Transverse colon (tissue), 4 donors: ENCODE data around the gene SLC6A16. TPM values are rescaled to one million over a fixed set of nuclear protein-coding genes. Genes with fewer than 3 reads are reported as not detected.
"Not testable (repeated sequence)": the region's sequence is repeated elsewhere in the genome, so short reads cannot be mapped to it uniquely, and the experiment has no call there.

Source experiments
- DNase-seq: peaks from one replicate; pipeline ENCODE4 v3.0.0-alpha.2; 2019
- H3K27ac ChIP-seq, 4 donors: fragments of 200-600 bp; sonication (generic); 2 replicates each; pipeline ENCODE4 v1.5.1; 2016 to 2018; ENCODE audit warnings: inconsistent platforms in 4 of 4
- H3K27me3 ChIP-seq: fragments of 200-600 bp; sonication (generic); 2 replicates; pipeline ENCODE4 v1.5.1; 2017; ENCODE audit warnings: inconsistent platforms
- H3K36me3 ChIP-seq, 4 donors: fragments of 200-600 bp; sonication (generic); 2 replicates each; pipeline ENCODE4 v1.5.1; 2017 to 2019; ENCODE audit warnings: inconsistent platforms in 4 of 4
- H3K4me1 ChIP-seq, 4 donors: fragments of 200-600 bp; sonication (generic); 2 replicates each; pipeline ENCODE4 v1.5.1; 2017 to 2020; ENCODE audit warnings: inconsistent platforms in 4 of 4
- H3K4me3 ChIP-seq, 4 donors: fragments of 200-600 bp; sonication (generic); 1 replicate in 1 of 4; 2 replicates in 3 of 4; pipeline versions ENCODE4 v1.5.1 to v1.6.1; 2017 to 2019; ENCODE audit warnings: inconsistent platforms in 4 of 4
- H3K9me3 ChIP-seq, 2 donors: fragments of 200-600 bp; sonication (generic); 2 replicates each; pipeline ENCODE4 v1.5.1; 2017 to 2019; ENCODE audit warnings: inconsistent platforms in 2 of 2
- CTCF ChIP-seq, 5 experiments: fragments of 200-600 bp in 3 of 5; fragments of 450-650 bp in 2 of 5; sonication (generic) in 3 of 5; IDR thresholded peaks; 1 replicate in 2 of 5; 2 replicates in 3 of 5; pipeline ENCODE4 v1.5.1; 2016 to 2017; ENCODE audit warnings: antibody characterized with exemption in 5 of 5, inconsistent platforms in 3 of 5, mild to moderate bottlenecking in 2 of 5, moderate library complexity in 1 of 5
- EP300 ChIP-seq: sonication (generic); formaldehyde crosslinking; IDR thresholded peaks from one replicate; pipeline ENCODE4 v1.6.1; 2017; ENCODE audit warnings: antibody characterized with exemption, low read depth
- POLR2A ChIP-seq: fragments of 450-650 bp; IDR thresholded peaks from one replicate; pipeline ENCODE4 v1.6.1; 2016; ENCODE audit warnings: antibody characterized with exemption, mild to moderate bottlenecking, moderate library complexity
- POLR2AphosphoS5 ChIP-seq, 3 donors: sonication (generic); formaldehyde crosslinking; IDR thresholded peaks; one replicate each; pipeline ENCODE4 v1.6.1; 2016; ENCODE audit warnings: antibody characterized with exemption in 3 of 3
- WGBS, 2 donors: methylation state at CpG; one replicate each; pipeline ENCODE4 v1.1.5; 2018; ENCODE audit warnings: low coverage in 1 of 2; 5-methylcytosine and 5-hydroxymethylcytosine counted together
- in situ Hi-C, 4 donors: fragments of 200-750 bp; cut with MboI; loops; one replicate each; pipeline versions ENCODE4 v1.15.0 to v1.15.1; 2017; ENCODE audit warnings: low sequenced_read_pairs in 3 of 4, low pct_ligation_motif_present in 1 of 4, low pct_unique_long_range_greater_than_20kb in 1 of 4
- intact Hi-C: fragments of 100-400 bp; cut with DNase I; formaldehyde crosslinking; loops from one replicate; pipeline ENCODE4 v1.15.1; 2023; ENCODE audit warnings: low total_unique reads
- total RNA-seq, 4 donors: library from RNA; depleted of rRNA; stranded (reverse); fragments of >200 nt; gene quantifications; one replicate each; pipeline ENCODE4 v1.1.0, GENCODE V29; 2016

SLC6A16 gene
- total RNA-seq, 4 donors from 2014 or later: 0.40 to 0.75 (median 0.48) TPM; not detected in 1

- Histone ChIP-seq H3K36me3 (no peaks in the 10 kb centered on the region), H3K4me1 (peaks cover 0 to 8% (median 0%) of the 10 kb centered on the region in 4 donors), H3K27ac (no peak overlapping the region), H3K9me3 (no peaks in the 10 kb centered on the region), H3K27me3 (no peaks in the 10 kb centered on the region), H3K4me3 (no peak overlapping the region)
- TF ChIP-seq POLR2AphosphoS5 (IDR thresholded peaks at IDR 0.05): no peak
- TF ChIP-seq POLR2A: no peak
- no peak for TF ChIP-seq CTCF (IDR thresholded peaks at IDR 0.05)
- TF ChIP-seq EP300: no peak
- no peak for DNase-seq
- WGBS, 2 donors: 43 to 54% methylated on average over 2 of the region's 2 CpGs
- intact Hi-C loops: no loop called here
- in situ Hi-C loops: no loop called here
These were observed 6.6 kb upstream of the SLC6A16 start for GRCh38 chr19:49331616-49332055.

- H3K27ac ChIP-seq, H3K9me3 ChIP-seq, H3K27me3 ChIP-seq, H3K4me1 ChIP-seq, intact Hi-C loops, DNase-seq, H3K4me3 ChIP-seq, in situ Hi-C loops, H3K36me3 ChIP-seq: not testable (repeated sequence)
- WGBS, 2 donors: 86 to 100% methylated on average over 2 to 4 of the region's 4 CpGs
These were observed 6.2 kb upstream of the SLC6A16 start for GRCh38 chr19:49331187-49331586.

DNA sequence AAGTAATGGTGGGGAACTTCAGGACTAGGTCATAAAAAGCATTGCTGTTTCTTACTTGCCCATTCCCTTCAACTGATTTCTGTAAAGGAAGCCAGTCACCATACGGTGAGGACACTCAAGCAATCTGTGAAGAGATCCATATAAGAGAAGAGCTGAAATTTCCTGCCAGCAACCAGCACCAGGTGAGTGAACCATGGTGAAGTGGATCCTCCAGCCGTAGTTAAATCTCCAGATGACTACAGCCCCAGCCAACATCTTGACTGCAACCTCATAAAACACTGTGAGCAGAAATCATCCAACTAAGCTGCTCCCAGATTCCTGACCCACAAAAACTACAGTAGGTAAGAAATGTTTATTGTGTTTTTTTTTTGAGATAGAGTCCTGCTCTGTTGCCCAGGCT is 3.8 kb upstream of the SLC6A16 start:
- Histone ChIP-seq H3K27me3 (no peaks in the 10 kb centered on the region), H3K36me3 (no peaks in the 10 kb centered on the region), H3K9me3 (no peaks in the 10 kb centered on the region), H3K27ac (no peak overlapping the region), H3K4me1 (no peaks in the 10 kb centered on the region), H3K4me3 (no peak overlapping the region)
- TF ChIP-seq CTCF (IDR thresholded peaks at IDR 0.05): no peak
- TF ChIP-seq EP300: no peak
- no peak for TF ChIP-seq POLR2AphosphoS5 (IDR thresholded peaks at IDR 0.05)
- TF ChIP-seq POLR2A: no peak
- in situ Hi-C loops (no loop called here), intact Hi-C loops (no loop called here)
- DNase-seq: no peak
- WGBS, 2 donors: 88 to 100% methylated on average over 2 of the region's 2 CpGs

DNA sequence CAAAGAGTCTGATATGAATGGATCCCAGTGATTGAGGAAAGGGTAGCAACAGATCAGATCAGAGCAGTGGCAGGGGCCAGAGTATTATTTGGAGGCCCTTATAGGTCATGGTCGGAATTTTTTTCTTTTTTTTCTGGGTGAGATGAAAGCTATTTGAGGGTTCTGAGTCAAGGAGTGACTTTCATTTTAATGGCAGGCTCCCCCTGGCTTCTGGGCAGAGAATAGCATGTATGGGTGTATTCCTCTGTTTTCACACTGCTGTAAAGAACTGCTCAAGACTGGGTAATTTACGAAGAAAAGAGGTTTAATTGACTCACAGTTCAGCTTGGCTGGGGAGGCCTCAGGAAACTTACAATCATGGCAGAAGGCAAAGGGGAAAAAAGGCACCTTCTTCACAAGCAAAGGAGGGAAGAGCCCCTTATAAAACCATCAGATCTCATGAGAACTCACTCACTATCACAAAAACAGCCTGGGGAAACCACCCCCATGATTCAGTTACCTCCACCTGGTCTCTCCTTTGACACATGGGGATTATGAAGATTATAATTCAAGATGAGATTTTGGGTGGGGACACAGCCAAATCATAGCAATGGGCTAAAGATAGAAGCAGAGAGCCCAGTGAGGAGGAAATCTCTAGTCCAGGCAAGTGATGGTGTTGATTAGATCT is 3.0 kb upstream of the SLC6A16 start:
- H3K36me3 ChIP-seq: no peaks in the 10 kb centered on the region
- in situ Hi-C loops: no loop called here
- H3K27me3 ChIP-seq: no peaks in the 10 kb centered on the region
- H3K4me3 ChIP-seq: no peak overlapping the region
- H3K9me3 ChIP-seq: no peaks in the 10 kb centered on the region
- H3K27ac ChIP-seq: no peak overlapping the region
- no peaks in the 10 kb centered on the region for H3K4me1 ChIP-seq
- 24 to 29% methylated on average over 2 of the region's 2 CpGs for WGBS, 2 donors
- intact Hi-C loops: no loop called here
- TF ChIP-seq POLR2AphosphoS5 (IDR thresholded peaks at IDR 0.05) (no peak), POLR2A (no peak), CTCF (IDR thresholded peaks at IDR 0.05) (peak; percentile 50 to 75 (median 57))
- no peak for DNase-seq

DNA sequence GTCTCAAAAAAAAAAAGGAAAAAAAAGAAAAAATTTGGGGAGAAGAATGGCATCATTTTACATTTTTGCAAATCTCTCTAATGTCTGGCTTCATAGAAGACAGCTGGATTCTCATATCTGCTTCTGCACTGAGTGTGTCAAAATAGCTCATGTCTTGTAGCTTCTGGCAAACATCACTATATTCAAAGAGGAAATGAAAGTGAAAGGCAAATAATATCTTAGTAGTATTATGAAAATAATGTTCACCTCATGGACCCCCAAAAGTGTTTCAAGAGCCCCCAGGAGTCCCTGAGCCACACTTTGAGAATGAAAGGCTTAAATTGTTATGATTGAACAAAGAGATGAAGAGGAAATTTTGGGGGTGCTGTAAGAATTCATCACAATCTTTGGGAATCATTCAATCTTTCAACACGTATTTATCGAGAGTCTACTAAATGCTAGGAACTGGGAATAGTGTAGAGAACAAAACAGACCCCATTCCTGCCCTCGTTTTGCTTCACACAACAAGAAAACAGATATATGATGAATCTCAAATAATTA is 1.2 kb upstream of the SLC6A16 start:
- Histone ChIP-seq H3K36me3 (no peaks in the 10 kb centered on the region), H3K4me3 (no peak overlapping the region), H3K27ac (no peak overlapping the region), H3K9me3 (no peaks in the 10 kb centered on the region), H3K27me3 (no peaks in the 10 kb centered on the region), H3K4me1 (no peaks in the 10 kb centered on the region)
- intact Hi-C loops (no loop called here), in situ Hi-C loops (no loop called here)
- DNase-seq: no peak
- 77 to 81% methylated on average over 3 of the region's 3 CpGs for WGBS, 2 donors
- no peak for TF ChIP-seq POLR2AphosphoS5 (IDR thresholded peaks at IDR 0.05)
- no peak for TF ChIP-seq POLR2A
- no peak for TF ChIP-seq CTCF (IDR thresholded peaks at IDR 0.05)
- TF ChIP-seq EP300: no peak

DNA sequence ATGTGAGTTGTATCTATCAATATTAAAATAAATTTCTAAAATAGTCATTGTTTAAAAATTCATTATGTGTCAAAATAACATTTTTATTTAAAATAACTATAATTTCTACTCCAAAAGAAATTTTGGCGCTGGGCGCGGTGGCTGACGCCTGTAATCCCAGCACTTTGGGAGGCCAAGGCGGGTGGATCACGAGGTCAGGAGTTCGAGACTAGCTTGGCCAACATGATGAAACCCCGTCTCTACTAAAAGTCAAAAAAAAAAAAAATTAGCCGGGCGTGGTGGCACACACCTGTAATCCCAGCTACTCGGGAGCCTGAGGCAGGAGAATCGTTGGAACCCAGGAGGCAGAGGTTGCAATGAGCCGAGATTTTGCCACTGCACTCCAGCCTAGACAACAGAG is 765 bp upstream of the SLC6A16 start:
- H3K27me3 ChIP-seq, H3K4me3 ChIP-seq, H3K4me1 ChIP-seq, DNase-seq, H3K36me3 ChIP-seq, H3K9me3 ChIP-seq, intact Hi-C loops, in situ Hi-C loops, H3K27ac ChIP-seq: not testable (repeated sequence)
- WGBS, 2 donors: 86 to 87% methylated on average over 8 to 13 of the region's 13 CpGs
